GM18505 (cell line): ENCODE measurements around the gene CBX3.
A peak's percentile ranks its signal among the peaks of the same experiment; 100 is the strongest.
"Not testable (repeated sequence)": the region's sequence is repeated elsewhere in the genome, so short reads cannot be mapped to it uniquely, and the experiment has no call there.

Source experiments
- ATAC-seq: cut with Tn5 transposase; IDR thresholded peaks from one replicate; pipeline ENCODE4 v1.9.1; 2021; ENCODE audit not compliant: unreplicated experiment
- POLR2A ChIP-seq: IDR thresholded peaks from 4 replicates; pipeline ENCODE4 v1.6.1; 2011; ENCODE audit warnings: borderline replicate concordance; ENCODE audit not compliant: insufficient read depth, insufficient read length; ENCODE audit errors: extremely low read depth

Gene CBX3

GRCh38 chr7:26187380-26188205 is 14.0 kb upstream of the CBX3 start:
- no peak for ATAC-seq
- no peak for TF ChIP-seq POLR2A

DNA sequence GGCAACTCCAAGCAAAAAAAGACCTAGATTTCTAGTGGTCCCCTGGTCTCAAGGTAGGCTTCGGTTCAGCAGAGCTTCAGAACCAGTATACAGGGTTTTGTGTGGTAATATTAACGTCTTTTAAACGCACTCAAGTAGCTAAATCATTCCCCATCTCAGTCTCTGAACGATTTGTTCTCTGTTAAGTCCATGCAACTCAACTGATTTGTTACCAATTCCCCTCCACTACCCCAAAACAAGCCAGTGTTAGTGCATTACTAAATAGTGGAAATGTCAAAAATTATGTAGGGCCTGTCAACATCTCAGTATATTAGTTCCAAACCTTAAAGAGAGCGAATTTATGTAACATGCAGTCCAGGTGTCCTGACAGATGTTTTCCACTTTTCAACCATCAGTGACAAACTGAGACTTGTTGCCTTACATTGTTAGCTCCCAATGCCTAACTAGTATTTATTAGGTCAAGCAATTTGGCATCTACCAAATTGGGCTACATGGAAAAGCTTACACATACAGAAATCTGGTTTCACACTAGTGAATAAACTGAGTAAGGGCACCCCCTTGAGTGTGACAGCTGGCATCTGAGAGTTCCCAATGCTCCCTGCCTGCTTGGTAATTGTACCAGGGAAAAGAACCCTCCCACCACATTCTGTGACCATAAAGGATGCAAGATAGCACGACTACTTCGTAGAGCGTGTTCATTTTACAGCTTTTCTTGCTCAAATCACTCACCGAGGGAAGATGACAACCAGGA is 13.2 kb upstream of the CBX3 start:
- no peak for TF ChIP-seq POLR2A
- no peak for ATAC-seq

DNA sequence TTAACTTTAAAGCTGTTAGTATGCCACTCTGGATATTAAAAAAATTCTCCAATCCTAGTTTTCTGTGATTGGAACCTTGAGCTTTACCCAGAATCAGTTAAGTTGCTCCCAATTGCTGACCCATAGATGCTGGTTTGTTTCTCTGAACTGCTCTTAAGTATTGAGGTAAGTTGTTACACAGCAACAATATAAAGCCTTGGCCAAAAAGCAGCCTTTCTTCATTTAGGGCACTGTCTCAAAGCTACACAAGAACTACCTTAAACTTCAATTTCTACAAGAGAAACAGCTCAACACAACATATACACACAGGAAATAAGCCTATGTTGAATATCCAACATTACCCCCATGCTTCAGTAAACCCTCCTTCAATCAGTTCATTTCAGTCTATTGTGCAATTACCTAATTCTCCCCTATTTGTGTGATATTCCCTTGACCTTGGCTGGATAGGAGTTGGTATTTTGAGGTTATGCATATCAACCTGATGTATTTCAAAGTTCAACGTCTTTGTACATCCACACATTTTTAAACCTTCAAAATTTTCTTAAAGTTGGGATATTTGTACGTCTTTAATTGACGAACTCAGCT is 12.5 kb upstream of the CBX3 start:
- TF ChIP-seq POLR2A = no peak
- no peak for ATAC-seq

- ATAC-seq = no peak
- TF ChIP-seq POLR2A = no peak
Measured at GRCh38 chr7:26189697-26190096, 11.8 kb upstream of the CBX3 start.

- no peak for ATAC-seq
- TF ChIP-seq POLR2A = no peak
Measured at GRCh38 chr7:26190417-26190869, 11.1 kb upstream of the CBX3 start.

GRCh38 chr7:26191233-26191973 is 10.1 kb upstream of the CBX3 start:
- ATAC-seq = no peak
- peak; percentile 15 for TF ChIP-seq POLR2A

DNA sequence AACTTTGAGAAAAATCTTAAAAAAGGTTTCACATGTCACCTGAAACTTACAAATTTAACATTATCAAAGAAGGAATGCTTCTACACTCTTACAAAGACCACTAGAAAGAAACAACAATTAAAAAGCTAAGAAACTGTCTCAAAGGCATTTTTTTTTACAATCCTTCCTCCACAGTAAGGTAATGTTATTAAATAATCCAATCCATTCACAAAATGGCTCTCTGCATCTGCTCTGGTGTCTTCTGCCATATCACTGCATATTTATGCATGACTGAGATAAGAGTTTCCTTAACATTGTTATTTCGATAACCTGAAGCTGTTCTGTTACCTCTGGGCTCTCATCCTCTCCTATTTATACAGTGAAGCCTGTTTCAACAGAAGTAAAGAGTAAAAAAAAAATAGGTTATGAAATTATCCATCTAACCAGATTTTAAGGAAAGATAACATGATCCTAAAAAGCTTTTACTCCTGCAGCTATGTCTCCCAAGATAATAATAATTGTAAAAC is 9.5 kb upstream of the CBX3 start:
- ATAC-seq = no peak

GRCh38 chr7:26192485-26193087 is 9.0 kb upstream of the CBX3 start:
- no peak for ATAC-seq

More for the DNA sequence above, 9.5 kb upstream of the CBX3 start:
- TF ChIP-seq POLR2A = no peak

GRCh38 chr7:26193432-26194207 is 7.9 kb upstream of the CBX3 start:
- ATAC-seq = no peak
- TF ChIP-seq POLR2A = no peak

More at GRCh38 chr7:26192485-26193087, 9.0 kb upstream of the CBX3 start:
- no peak for TF ChIP-seq POLR2A

DNA sequence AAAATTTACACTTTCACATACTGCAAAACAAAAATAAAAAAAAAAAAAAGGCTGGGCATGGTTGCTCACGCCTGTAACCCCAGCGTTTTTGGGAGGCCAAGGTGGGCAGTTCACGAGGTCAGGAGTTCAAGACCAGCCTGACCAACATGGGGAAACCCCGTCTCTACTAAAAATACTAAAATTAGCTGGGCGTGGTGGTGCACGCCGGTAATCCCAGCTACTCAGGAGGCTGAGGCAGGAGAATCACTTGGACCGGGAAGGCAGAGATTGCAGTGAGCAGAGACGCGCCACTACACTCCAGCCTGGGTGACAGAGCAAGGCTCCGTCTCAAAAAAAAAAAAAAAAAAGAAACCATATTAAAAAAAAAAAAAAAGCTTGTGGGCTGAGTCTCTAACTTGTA is 6.8 kb upstream of the CBX3 start:
- not testable (repeated sequence) for ATAC-seq

DNA sequence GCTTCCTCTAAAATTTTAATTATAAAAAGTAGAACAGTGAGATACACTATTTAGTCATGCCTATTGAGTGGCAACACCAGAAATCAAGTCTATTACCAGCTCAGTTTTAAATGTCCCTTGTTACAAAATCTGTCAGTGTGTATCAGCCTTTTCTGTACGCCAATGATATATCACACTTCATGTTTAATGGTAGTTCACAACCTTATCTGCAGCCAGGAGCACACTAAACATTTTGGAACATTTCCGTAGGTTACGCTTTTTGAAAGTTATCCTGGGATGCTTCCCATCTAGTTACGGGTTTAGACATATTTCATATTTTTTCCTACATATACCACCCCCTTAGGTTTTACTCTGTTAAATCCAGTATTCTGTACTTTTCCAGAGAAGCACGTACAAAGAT is 6.4 kb upstream of the CBX3 start:
- ATAC-seq = no peak
- TF ChIP-seq POLR2A = no peak
